Liver (tissue), 9 donors: ENCODE results near the gene ZCCHC12. TPM values are rescaled to one million over a fixed set of nuclear protein-coding genes. Genes with fewer than 3 reads are reported as not detected.

Source experiments
- DNase-seq: peaks from one replicate; pipeline ENCODE4 v3.0.0-alpha.2; 2017; ENCODE audit warnings: low spot score
- H3K27ac ChIP-seq, 2 donors: one replicate each; pipeline ENCODE4 v1.7.0; 2013; ENCODE audit warnings: inconsistent platforms in 2 of 2, low read length in 2 of 2, control low read depth in 1 of 2, low read depth in 1 of 2, mild to moderate bottlenecking in 1 of 2
- H3K27me3 ChIP-seq, 4 donors: one replicate each; pipeline versions ENCODE4 v1.6.1 to v1.7.0; 2013; ENCODE audit warnings: low read length in 3 of 4, inconsistent platforms in 1 of 4, mild to moderate bottlenecking in 1 of 4, moderate library complexity in 1 of 4; ENCODE audit not compliant: control insufficient read depth in 4 of 4, insufficient read depth in 4 of 4
- H3K36me3 ChIP-seq, 4 donors: one replicate each; pipeline versions ENCODE4 v1.6.1 to v1.7.0; 2013; ENCODE audit warnings: low read length in 3 of 4, mild to moderate bottlenecking in 3 of 4, low read depth in 1 of 4, moderate library complexity in 1 of 4; ENCODE audit not compliant: control insufficient read depth in 4 of 4, insufficient read depth in 3 of 4
- H3K4me1 ChIP-seq, 4 donors: one replicate each; pipeline versions ENCODE4 v1.6.1 to v1.7.0; 2013; ENCODE audit warnings: low read length in 3 of 4, mild to moderate bottlenecking in 3 of 4, moderate library complexity in 1 of 4; ENCODE audit not compliant: control insufficient read depth in 4 of 4, insufficient read depth in 4 of 4
- H3K4me3 ChIP-seq, 3 donors: one replicate each; pipeline versions ENCODE4 v1.6.1 to v1.7.0; 2013; ENCODE audit warnings: low read length in 3 of 3, control low read depth in 1 of 3, low read depth in 1 of 3, mild to moderate bottlenecking in 1 of 3
- H3K9ac ChIP-seq, 2 donors: one replicate each; pipeline ENCODE4 v1.7.0; 2013; ENCODE audit warnings: low read length in 2 of 2, mild to moderate bottlenecking in 2 of 2, moderate library complexity in 2 of 2, control low read depth in 1 of 2, low read depth in 1 of 2
- H3K9me3 ChIP-seq, 4 donors: one replicate each; pipeline versions ENCODE4 v1.6.1 to v1.7.0; 2013; ENCODE audit warnings: low read length in 3 of 4; ENCODE audit not compliant: control insufficient read depth in 4 of 4
- EGR1 ChIP-seq, 2 donors: IDR thresholded peaks; 2 replicates each; pipeline ENCODE4 v1.6.1; 2016 to 2018; ENCODE audit warnings: antibody characterized with exemption in 2 of 2, low read depth in 2 of 2
- FOXA1 ChIP-seq: IDR thresholded peaks from 2 replicates; pipeline ENCODE4 v1.6.1; 2016; ENCODE audit warnings: antibody characterized with exemption
- FOXA2 ChIP-seq: IDR thresholded peaks from 2 replicates; pipeline ENCODE4 v1.6.1; 2016; ENCODE audit warnings: antibody characterized with exemption
- GABPA ChIP-seq, 2 donors: IDR thresholded peaks in 1 of 2; conservative IDR thresholded peaks in 1 of 2; 2 replicates each; pipeline ENCODE4 v1.6.1; 2016; ENCODE audit warnings: antibody characterized with exemption in 2 of 2, mild to moderate bottlenecking in 1 of 2, moderate library complexity in 1 of 2
- HNF4A ChIP-seq, 2 donors: conservative IDR thresholded peaks; 2 replicates each; pipeline ENCODE4 v1.6.1; 2016; ENCODE audit warnings: antibody characterized with exemption in 2 of 2, mild to moderate bottlenecking in 2 of 2
- HNF4G ChIP-seq: IDR thresholded peaks from 2 replicates; pipeline ENCODE4 v1.6.1; 2016; ENCODE audit warnings: antibody characterized with exemption
- JUND ChIP-seq, 2 donors: IDR thresholded peaks; 2 replicates each; pipeline ENCODE4 v1.6.1; 2016; ENCODE audit warnings: antibody characterized with exemption in 2 of 2
- MAX ChIP-seq: IDR thresholded peaks from 2 replicates; pipeline ENCODE4 v1.6.1; 2016; ENCODE audit warnings: antibody characterized with exemption
- NR2F2 ChIP-seq: IDR thresholded peaks from 2 replicates; pipeline ENCODE4 v1.6.1; 2016; ENCODE audit warnings: antibody characterized with exemption
- RAD21 ChIP-seq, 2 donors: IDR thresholded peaks; 2 replicates each; pipeline ENCODE4 v1.6.1; 2016; ENCODE audit warnings: antibody characterized with exemption in 2 of 2, mild to moderate bottlenecking in 2 of 2
- REST ChIP-seq: IDR thresholded peaks from 2 replicates; pipeline ENCODE4 v1.6.1; 2016; ENCODE audit warnings: antibody characterized with exemption, mild to moderate bottlenecking
- RXRA ChIP-seq, 2 donors: IDR thresholded peaks; 2 replicates each; pipeline ENCODE4 v1.6.1; 2017 to 2018; ENCODE audit warnings: antibody characterized with exemption in 2 of 2, mild to moderate bottlenecking in 1 of 2
- TAF1 ChIP-seq: conservative IDR thresholded peaks from 2 replicates; pipeline ENCODE4 v1.6.1; 2016; ENCODE audit warnings: antibody characterized with exemption, mild to moderate bottlenecking
- YY1 ChIP-seq: IDR thresholded peaks from 2 replicates; pipeline ENCODE4 v1.6.1; 2016; ENCODE audit warnings: antibody characterized with exemption, mild to moderate bottlenecking
- ZBTB33 ChIP-seq: IDR thresholded peaks from 2 replicates; pipeline ENCODE4 v1.6.1; 2016; ENCODE audit warnings: antibody characterized with exemption
- WGBS: extraction: QIAGEN DNeasy Blood & Tissue Kit; methylation state at CpG from one replicate; pipeline ENCODE4 v1.1.7; 2013; 5-methylcytosine and 5-hydroxymethylcytosine counted together
- polyA plus RNA-seq, 2 donors: library from polyadenylated mRNA; stranded (reverse) in 1 of 2; unstranded in 1 of 2; fragments of 200-250 nt in 1 of 2; fragments of >200 nt in 1 of 2; fragmentation: Nextera tagmentation in 1 of 2; extraction: Ambion mirVana in 1 of 2; gene quantifications; one replicate each; pipeline versions ENCODE4 v1.2.1 to v1.2.3, GENCODE V29; 2013 to 2015
- total RNA-seq, 2 donors: library from RNA; depleted of rRNA; stranded (reverse); fragments of >200 nt; gene quantifications; one replicate each; pipeline ENCODE4 v1.2.3, GENCODE V29; 2014
- TF ChIP-seq, protein P1 (sequence below): fragments of 150-350 bp; IDR thresholded peaks from 2 replicates; pipeline ENCODE4 v1.5.1; 2017; ENCODE audit warnings: improper control_type of control experiment, low read depth, low read length; ENCODE audit not compliant: missing input control
- TF ChIP-seq, protein P2 (sequence below): IDR thresholded peaks from 2 replicates; pipeline ENCODE4 v1.6.1; 2016; ENCODE audit warnings: antibody characterized with exemption
- donor health status: healthy.
- donor health status: healthy.
- donor health status: healthy.
- donor health status: healthy.
- donor health status: healthy.

ZCCHC12 gene
- total and polyA plus RNA-seq, 4 donors = not detected

DNA sequence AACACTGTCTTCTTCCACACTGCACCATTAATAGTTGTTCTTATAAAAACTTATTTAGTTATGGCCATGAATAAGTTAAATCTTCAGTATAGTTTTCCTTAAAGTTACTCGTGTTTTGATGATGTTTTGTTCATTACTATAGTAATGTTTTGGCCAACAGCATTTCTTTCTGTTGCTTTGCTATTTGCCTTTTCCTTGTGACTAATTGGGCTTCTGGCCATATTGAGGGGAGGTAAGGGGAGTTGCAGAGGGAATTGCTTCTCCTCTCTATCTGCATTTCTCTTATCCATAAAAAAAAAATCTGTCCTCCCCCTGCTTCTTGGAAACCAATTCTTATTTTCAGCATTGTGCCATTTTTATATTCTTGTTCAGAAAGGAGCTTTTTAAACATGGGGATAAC is 42.7 kb upstream of the ZCCHC12 start:
- 69% methylated on average over 1 of the region's 1 CpG for WGBS
- DNase-seq = no peak

More for the DNA sequence above, 42.7 kb upstream of the ZCCHC12 start:
- Histone ChIP-seq H3K4me1 (no peaks in the 10 kb centered on the region), H3K9me3 (no peaks in the 10 kb centered on the region), H3K27me3 (no peaks in the 10 kb centered on the region), H3K4me3 (no peak overlapping the region), H3K27ac (no peak overlapping the region), H3K9ac (no peak overlapping the region), H3K36me3 (peaks cover 0 to 12% (median 2%) of the 10 kb centered on the region in 4 donors)
- TF ChIP-seq REST = no peak
- TF ChIP-seq EGR1 (IDR thresholded peaks at IDR 0.05; ENCODE audit: low read depth in 2 of 2) = no peak
- no peak for TF ChIP-seq FOXA1
- TF ChIP-seq, protein P1, sequence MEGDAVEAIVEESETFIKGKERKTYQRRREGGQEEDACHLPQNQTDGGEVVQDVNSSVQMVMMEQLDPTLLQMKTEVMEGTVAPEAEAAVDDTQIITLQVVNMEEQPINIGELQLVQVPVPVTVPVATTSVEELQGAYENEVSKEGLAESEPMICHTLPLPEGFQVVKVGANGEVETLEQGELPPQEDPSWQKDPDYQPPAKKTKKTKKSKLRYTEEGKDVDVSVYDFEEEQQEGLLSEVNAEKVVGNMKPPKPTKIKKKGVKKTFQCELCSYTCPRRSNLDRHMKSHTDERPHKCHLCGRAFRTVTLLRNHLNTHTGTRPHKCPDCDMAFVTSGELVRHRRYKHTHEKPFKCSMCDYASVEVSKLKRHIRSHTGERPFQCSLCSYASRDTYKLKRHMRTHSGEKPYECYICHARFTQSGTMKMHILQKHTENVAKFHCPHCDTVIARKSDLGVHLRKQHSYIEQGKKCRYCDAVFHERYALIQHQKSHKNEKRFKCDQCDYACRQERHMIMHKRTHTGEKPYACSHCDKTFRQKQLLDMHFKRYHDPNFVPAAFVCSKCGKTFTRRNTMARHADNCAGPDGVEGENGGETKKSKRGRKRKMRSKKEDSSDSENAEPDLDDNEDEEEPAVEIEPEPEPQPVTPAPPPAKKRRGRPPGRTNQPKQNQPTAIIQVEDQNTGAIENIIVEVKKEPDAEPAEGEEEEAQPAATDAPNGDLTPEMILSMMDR = no peak
- no peak for TF ChIP-seq HNF4G
- no peak for TF ChIP-seq HNF4A (conservative IDR thresholded peaks at IDR 0.05)
- TF ChIP-seq FOXA2 = no peak
- no peak for TF ChIP-seq MAX
- TF ChIP-seq GABPA (IDR thresholded peaks at IDR 0.05 in 1 of 2, conservative IDR thresholded peaks at IDR 0.05 in 1 of 2) = no peak
- TF ChIP-seq, protein P2, sequence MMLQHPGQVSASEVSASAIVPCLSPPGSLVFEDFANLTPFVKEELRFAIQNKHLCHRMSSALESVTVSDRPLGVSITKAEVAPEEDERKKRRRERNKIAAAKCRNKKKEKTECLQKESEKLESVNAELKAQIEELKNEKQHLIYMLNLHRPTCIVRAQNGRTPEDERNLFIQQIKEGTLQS = no peak
- no peak for TF ChIP-seq RAD21 (IDR thresholded peaks at IDR 0.05)
- no peak for TF ChIP-seq TAF1
- no peak for TF ChIP-seq RXRA (IDR thresholded peaks at IDR 0.05)
- TF ChIP-seq ZBTB33 = no peak
- no peak for TF ChIP-seq JUND (IDR thresholded peaks at IDR 0.05)
- TF ChIP-seq YY1 = no peak
- TF ChIP-seq NR2F2 = no peak
